H1 (cell line): Measurements from ENCODE around the gene GADD45B.

Experiments used
- CHD7 ChIP-seq: fragments of 300-600 bp; sonication (generic); IDR thresholded peaks from 2 replicates; pipeline ENCODE4 v1.7.1; 2012; ENCODE audit warnings: low read length, moderate library complexity, mild to moderate bottlenecking, inconsistent platforms; ENCODE audit not compliant: insufficient replicate concordance
- CREB1 ChIP-seq: IDR thresholded peaks from 2 replicates; pipeline ENCODE4 v1.6.1; 2012; ENCODE audit warnings: inconsistent platforms
- CTCF ChIP-seq, 3 experiments: IDR thresholded peaks; 1 replicate in 2 of 3; 2 replicates in 1 of 3; pipeline versions ENCODE4 v1.5.1 to v1.6.1; 2011; ENCODE audit warnings: low read length in 3 of 3, mild to moderate bottlenecking in 3 of 3, inconsistent platforms in 2 of 3, low read depth in 1 of 3, moderate library complexity in 1 of 3; ENCODE audit not compliant: insufficient read depth in 1 of 3; ENCODE audit errors: control extremely low read depth in 1 of 3
- EGR1 ChIP-seq: IDR thresholded peaks from 2 replicates; pipeline ENCODE4 v1.6.1; 2011; ENCODE audit warnings: low read depth, low read length, borderline replicate concordance
- EP300 ChIP-seq, 2 experiments: IDR thresholded peaks; 1 replicate in 1 of 2; 2 replicates in 1 of 2; pipeline ENCODE4 v1.6.1; 2011 to 2012; ENCODE audit warnings: low read depth in 2 of 2, low read length in 2 of 2, mild to moderate bottlenecking in 2 of 2, borderline replicate concordance in 1 of 2, inconsistent platforms in 1 of 2, moderate library complexity in 1 of 2
- FOSL1 ChIP-seq: IDR thresholded peaks from 2 replicates; pipeline ENCODE4 v1.6.1; 2011; ENCODE audit warnings: mild to moderate bottlenecking, low read depth, low read length, moderate library complexity; ENCODE audit not compliant: insufficient read depth
- JUN ChIP-seq: IDR thresholded peaks from 2 replicates; pipeline ENCODE4 v1.6.1; 2011; ENCODE audit warnings: low read depth, mild to moderate bottlenecking, improper control_type of control experiment, low read length
- RAD21 ChIP-seq, 2 experiments: IDR thresholded peaks in 1 of 2; conservative IDR thresholded peaks in 1 of 2; 2 replicates each; pipeline ENCODE4 v1.6.1; 2011; ENCODE audit warnings: low read depth in 2 of 2, low read length in 2 of 2, improper control_type of control experiment in 1 of 2, inconsistent platforms in 1 of 2, mild to moderate bottlenecking in 1 of 2, moderate library complexity in 1 of 2

- TF ChIP-seq CTCF (IDR thresholded peaks at IDR 0.05; ENCODE audit: control extremely low read depth in 1 of 3, insufficient read depth in 1 of 3, low read depth in 1 of 3, low read length in 3 of 3): no peak
- TF ChIP-seq CREB1: no peak
- no peak for TF ChIP-seq FOSL1
- no peak for TF ChIP-seq RAD21 (IDR thresholded peaks at IDR 0.05 in 1 of 2, conservative IDR thresholded peaks at IDR 0.05 in 1 of 2; ENCODE audit: low read depth in 2 of 2, low read length in 2 of 2)
- no peak for TF ChIP-seq JUN
- no peak for TF ChIP-seq EP300 (IDR thresholded peaks at IDR 0.05; ENCODE audit: borderline replicate concordance in 1 of 2, low read depth in 2 of 2, low read length in 2 of 2)
- no peak for TF ChIP-seq EGR1
- no peak for TF ChIP-seq CHD7
Observed at GRCh38 chr19:2519482-2519881, 43.6 kb downstream of the GADD45B start.
